NCI-H2196 treated with DMSO at 0.1 percent for 48 hours (cell line): ENCODE data around the gene RELN.

ENCODE experiments used
- DNase-seq: peaks from one replicate; lab custom pipeline; 2025; ENCODE audit not compliant: unreplicated experiment; lab: John Stamatoyannopoulos, UW

Gene RELN

GRCh38 chr7:103439661-103440060, 549.8 kb downstream of the RELN start:
- DNase-seq = no peak

GRCh38 chr7:103437623-103438022, 551.8 kb downstream of the RELN start:
- DNase-seq = no peak

- no peak for DNase-seq
Measured at GRCh38 chr7:103432712-103433111, 556.7 kb downstream of the RELN start.

- DNase-seq = no peak
Measured at GRCh38 chr7:103425177-103425576, 564.3 kb downstream of the RELN start.

- no peak for DNase-seq
Measured at GRCh38 chr7:103423467-103424179, 565.8 kb downstream of the RELN start.
